Astrocyte (in vitro differentiated cells and primary cell): Measurements from ENCODE around the gene B3GAT3. TPM values are rescaled to one million over a fixed set of nuclear protein-coding genes. Genes with fewer than 3 reads are reported as not detected.

Experiments
- DNase-seq: peaks from one replicate; pipeline ENCODE4 v3.0.0-alpha.2; 2010; ENCODE audit warnings: low read depth
- FAIRE-seq: peaks from 2 replicates; lab custom pipeline; 2011; peaks lifted over from hg19 to GRCh38; lab: Jason Lieb, UNC
- H2AFZ ChIP-seq: 2 replicates; pipeline ENCODE4 v1.6.0; 2012; ENCODE audit warnings: low read depth, low read length, inconsistent platforms
- H3K27ac ChIP-seq: 2 replicates; pipeline ENCODE4 v1.5.1; 2011; ENCODE audit warnings: low read depth, low read length, inconsistent platforms
- H3K27me3 ChIP-seq: 2 replicates; pipeline ENCODE4 v1.6.0; 2011; ENCODE audit warnings: low read length, inconsistent platforms; ENCODE audit not compliant: insufficient read depth
- H3K36me3 ChIP-seq: 2 replicates; pipeline ENCODE4 v1.5.1; 2011; ENCODE audit warnings: low read length, inconsistent platforms; ENCODE audit not compliant: insufficient read depth
- H3K4me1 ChIP-seq: 2 replicates; pipeline ENCODE4 v1.5.1; 2011; ENCODE audit warnings: low read length, inconsistent platforms; ENCODE audit not compliant: insufficient read depth
- H3K4me2 ChIP-seq: 2 replicates; pipeline ENCODE4 v1.6.0; 2012; ENCODE audit warnings: low read length, inconsistent platforms
- H3K4me3 ChIP-seq: 2 replicates; pipeline ENCODE4 v1.5.1; 2011; ENCODE audit warnings: low read depth, mild to moderate bottlenecking, low read length, inconsistent platforms; ENCODE audit not compliant: insufficient read depth
- H3K79me2 ChIP-seq: 2 replicates; pipeline ENCODE4 v1.6.0; 2012; ENCODE audit warnings: mild to moderate bottlenecking, low read length, inconsistent platforms; ENCODE audit not compliant: insufficient read depth
- H3K9ac ChIP-seq: 2 replicates; pipeline ENCODE4 v1.6.0; 2012; ENCODE audit warnings: mild to moderate bottlenecking, low read length, inconsistent platforms
- H3K9me3 ChIP-seq: 2 replicates; pipeline ENCODE4 v1.5.1; 2012; ENCODE audit warnings: low read depth, mild to moderate bottlenecking, low read length, inconsistent platforms; ENCODE audit not compliant: insufficient read depth
- H4K20me1 ChIP-seq: 2 replicates; pipeline ENCODE4 v1.6.0; 2012; ENCODE audit warnings: low read length, inconsistent platforms; ENCODE audit not compliant: insufficient read depth
- H3K27ac Mint-ChIP-seq: one replicate; pipeline ENCODE4 v1.8.0; 2021; ENCODE audit warnings: mild to moderate bottlenecking, mixed read lengths; ENCODE audit not compliant: unreplicated experiment
- H3K27me3 Mint-ChIP-seq: one replicate; pipeline ENCODE4 v1.8.0; 2021; ENCODE audit warnings: low read depth, mixed read lengths; ENCODE audit not compliant: unreplicated experiment
- H3K36me3 Mint-ChIP-seq: one replicate; pipeline ENCODE4 v1.8.0; 2021; ENCODE audit warnings: low read depth, mixed read lengths; ENCODE audit not compliant: unreplicated experiment
- H3K4me1 Mint-ChIP-seq: one replicate; pipeline ENCODE4 v1.8.0; 2021; ENCODE audit warnings: low read depth, mixed read lengths; ENCODE audit not compliant: unreplicated experiment
- H3K4me3 Mint-ChIP-seq: one replicate; pipeline ENCODE4 v1.8.0; 2021; ENCODE audit warnings: mild to moderate bottlenecking, moderate library complexity, mixed read lengths; ENCODE audit not compliant: unreplicated experiment
- H3K9me3 Mint-ChIP-seq: one replicate; pipeline ENCODE4 v1.8.0; 2021; ENCODE audit warnings: mild to moderate bottlenecking, mixed read lengths; ENCODE audit not compliant: unreplicated experiment
- EZH2 ChIP-seq: IDR thresholded peaks from 2 replicates; pipeline ENCODE4 v1.6.1; 2012; ENCODE audit warnings: mild to moderate bottlenecking, low read length, inconsistent platforms; ENCODE audit not compliant: insufficient read depth
- total RNA-seq: library from RNA; stranded (reverse); gene quantifications from 2 replicates; pipeline ENCODE4 v1.2.1, GENCODE V29; 2021
- TF ChIP-seq, protein P1 (sequence below): IDR thresholded peaks from 2 replicates; pipeline ENCODE4 v1.5.1; 2011; ENCODE audit warnings: low read depth, mild to moderate bottlenecking, inconsistent platforms, low read length, moderate library complexity; ENCODE audit not compliant: insufficient read depth

The B3GAT3 gene
- total RNA-seq, 1 donor from 2014 or later = 52.4 TPM

DNA sequence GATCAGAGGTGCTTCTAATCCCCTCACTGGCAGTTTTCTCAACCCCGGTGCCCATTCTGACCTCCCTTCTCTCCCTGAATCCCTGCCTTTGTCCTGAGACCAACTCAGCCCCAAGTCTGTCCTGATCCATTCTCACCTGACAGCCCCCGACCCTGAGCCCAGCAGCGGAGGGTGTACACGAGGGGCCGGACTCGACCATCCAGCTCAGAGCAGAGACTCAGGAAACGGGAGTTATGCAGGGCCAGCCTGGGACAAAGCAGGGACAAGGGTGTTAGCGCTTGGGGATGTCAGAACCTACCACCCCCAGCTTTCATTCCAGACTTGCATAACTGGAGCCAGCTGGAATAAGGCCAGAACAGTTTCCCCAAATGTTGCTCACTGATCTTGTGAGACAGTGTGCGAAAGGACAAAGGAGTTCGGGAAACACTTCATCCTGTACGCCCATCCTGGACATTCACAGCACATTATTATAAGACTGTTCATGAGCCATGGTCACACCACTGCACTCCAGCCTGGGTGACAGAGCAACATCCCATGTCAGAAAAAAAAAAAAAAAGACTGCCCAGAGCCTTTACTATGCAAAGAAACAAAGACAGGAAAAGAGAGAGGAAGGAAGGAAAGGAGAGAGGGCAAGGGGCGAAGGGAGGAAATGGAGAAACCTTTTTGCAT, 44.6 kb downstream of the B3GAT3 start:
- Histone ChIP-seq H3K4me3 (no peak overlapping the region), H3K79me2 (peaks cover 47% of the 10 kb centered on the region), H3K9me3 (no peaks in the 10 kb centered on the region), H3K4me2 (no peak overlapping the region), H3K36me3 (peaks cover 7% of the 10 kb centered on the region), H4K20me1 (peaks cover 16% of the 10 kb centered on the region), H3K4me1 (peaks cover 27% of the 10 kb centered on the region), H3K27ac (no peak overlapping the region), H3K9ac (peak overlapping the region; percentile 95), H2AFZ (no peak overlapping the region), H3K27me3 (no peaks in the 10 kb centered on the region)
- H3K27ac Mint-ChIP-seq = no peak overlapping the region
- H3K36me3 Mint-ChIP-seq = peaks cover 20% of the 10 kb centered on the region
- no peaks in the 10 kb centered on the region for H3K9me3 Mint-ChIP-seq
- TF ChIP-seq, protein P1, sequence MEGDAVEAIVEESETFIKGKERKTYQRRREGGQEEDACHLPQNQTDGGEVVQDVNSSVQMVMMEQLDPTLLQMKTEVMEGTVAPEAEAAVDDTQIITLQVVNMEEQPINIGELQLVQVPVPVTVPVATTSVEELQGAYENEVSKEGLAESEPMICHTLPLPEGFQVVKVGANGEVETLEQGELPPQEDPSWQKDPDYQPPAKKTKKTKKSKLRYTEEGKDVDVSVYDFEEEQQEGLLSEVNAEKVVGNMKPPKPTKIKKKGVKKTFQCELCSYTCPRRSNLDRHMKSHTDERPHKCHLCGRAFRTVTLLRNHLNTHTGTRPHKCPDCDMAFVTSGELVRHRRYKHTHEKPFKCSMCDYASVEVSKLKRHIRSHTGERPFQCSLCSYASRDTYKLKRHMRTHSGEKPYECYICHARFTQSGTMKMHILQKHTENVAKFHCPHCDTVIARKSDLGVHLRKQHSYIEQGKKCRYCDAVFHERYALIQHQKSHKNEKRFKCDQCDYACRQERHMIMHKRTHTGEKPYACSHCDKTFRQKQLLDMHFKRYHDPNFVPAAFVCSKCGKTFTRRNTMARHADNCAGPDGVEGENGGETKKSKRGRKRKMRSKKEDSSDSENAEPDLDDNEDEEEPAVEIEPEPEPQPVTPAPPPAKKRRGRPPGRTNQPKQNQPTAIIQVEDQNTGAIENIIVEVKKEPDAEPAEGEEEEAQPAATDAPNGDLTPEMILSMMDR = no peak
- no peak for TF ChIP-seq EZH2
- H3K4me1 Mint-ChIP-seq = peaks cover 13% of the 10 kb centered on the region
- H3K27me3 Mint-ChIP-seq = no peaks in the 10 kb centered on the region
- H3K4me3 Mint-ChIP-seq = no peak overlapping the region
- DNase-seq = no peak
- no peak for FAIRE-seq

DNA sequence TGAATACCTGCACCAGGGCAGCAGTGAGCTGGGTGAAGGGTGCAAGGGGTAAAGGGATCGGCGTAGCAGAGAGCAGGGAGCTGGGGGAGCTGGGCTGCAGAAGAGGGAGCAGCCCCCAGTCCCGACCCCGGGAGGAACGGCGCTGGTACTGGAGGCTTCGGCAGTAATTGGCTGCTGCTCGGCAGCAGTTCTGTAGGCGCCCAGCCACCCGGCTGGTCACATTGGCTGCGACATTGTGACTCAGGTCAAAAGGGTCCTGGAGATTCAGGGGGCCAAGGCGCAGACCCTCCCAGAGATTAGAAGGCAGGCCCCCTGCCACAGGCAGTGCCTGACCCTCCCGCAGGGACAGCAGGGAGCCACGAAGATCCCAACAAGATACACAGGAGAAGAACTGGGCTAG, 45.9 kb downstream of the B3GAT3 start:
- FAIRE-seq (no peak), DNase-seq (no peak)
- Histone ChIP-seq H3K9ac (peak overlapping the region; percentile 95), H3K4me1 (peaks cover 36% of the 10 kb centered on the region), H3K4me3 (no peak overlapping the region), H3K9me3 (no peaks in the 10 kb centered on the region), H3K36me3 (peaks cover 12% of the 10 kb centered on the region), H3K27ac (no peak overlapping the region), H4K20me1 (peaks cover 25% of the 10 kb centered on the region), H3K79me2 (peaks cover 60% of the 10 kb centered on the region), H3K27me3 (no peaks in the 10 kb centered on the region), H2AFZ (no peak overlapping the region), H3K4me2 (peak overlapping the region; percentile 97)
- H3K36me3 Mint-ChIP-seq = peaks cover 24% of the 10 kb centered on the region
- TF ChIP-seq, protein P1 = no peak
- TF ChIP-seq EZH2 = no peak
- no peaks in the 10 kb centered on the region for H3K9me3 Mint-ChIP-seq
- no peaks in the 10 kb centered on the region for H3K27me3 Mint-ChIP-seq
- H3K4me1 Mint-ChIP-seq = peaks cover 24% of the 10 kb centered on the region
- no peak overlapping the region for H3K27ac Mint-ChIP-seq
- H3K4me3 Mint-ChIP-seq = peak overlapping the region; percentile 76

DNA sequence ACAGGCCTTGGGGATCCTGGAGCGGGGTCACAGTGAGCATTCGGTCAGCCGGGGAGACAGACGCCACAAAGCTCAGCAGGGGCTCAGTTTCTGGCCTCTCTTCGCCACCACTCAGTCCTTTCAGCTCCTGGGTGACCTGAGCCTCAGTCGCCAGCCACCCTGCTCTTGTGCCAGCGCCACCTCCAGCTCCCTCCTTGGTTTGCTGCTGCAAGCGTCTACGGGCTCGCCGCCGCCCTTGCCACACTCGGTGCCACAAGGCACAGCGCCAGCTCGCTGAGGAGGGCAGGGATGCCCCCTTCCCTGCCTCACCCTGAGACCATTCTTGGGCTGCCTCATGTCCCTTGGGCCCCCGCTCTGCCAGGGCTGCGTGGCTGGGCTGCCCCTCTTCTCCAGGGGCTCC, 46.6 kb downstream of the B3GAT3 start:
- peaks cover 67% of the 10 kb centered on the region for H3K79me2 ChIP-seq
- H3K4me2 ChIP-seq = peak overlapping the region; percentile 97
- H3K4me3 ChIP-seq = peak overlapping the region; percentile 78
- Mint-ChIP-seq H3K27me3 (no peaks in the 10 kb centered on the region), H3K36me3 (peaks cover 27% of the 10 kb centered on the region), H3K27ac (peak overlapping the region; percentile 98), H3K4me1 (peaks cover 29% of the 10 kb centered on the region), H3K9me3 (no peaks in the 10 kb centered on the region), H3K4me3 (peak overlapping the region; percentile 100)
- H3K9me3 ChIP-seq = no peaks in the 10 kb centered on the region
- no peak for DNase-seq
- no peak for FAIRE-seq
- no peaks in the 10 kb centered on the region for H3K27me3 ChIP-seq
- H3K27ac ChIP-seq = peak overlapping the region; percentile 92
- H3K36me3 ChIP-seq = peaks cover 15% of the 10 kb centered on the region
- peak overlapping the region; percentile 95 for H3K9ac ChIP-seq
- TF ChIP-seq EZH2 = no peak
- TF ChIP-seq, protein P1 = no peak
- peaks cover 36% of the 10 kb centered on the region for H3K4me1 ChIP-seq
- peak overlapping the region; percentile 57 for H2AFZ ChIP-seq
- peaks cover 32% of the 10 kb centered on the region for H4K20me1 ChIP-seq
